Panc1 (cell line): ENCODE measurements around the gene TMEM185A. TPM values are rescaled to one million over a fixed set of nuclear protein-coding genes. Genes with fewer than 3 reads are reported as not detected.

Experiments
- ATAC-seq: fragments of 200-7000 bp; cut with Tn5 transposase; 2 replicates; pipeline ENCODE4 v1.9.1; 2020; ENCODE audit warnings: mild to moderate bottlenecking, moderate library complexity
- BruUV-seq: library from RNA; stranded (reverse); fragments of 400-500 nt; replicated peaks from 2 replicates; lab custom pipeline; 2021; lab: Mats Ljungman, UMichigan
- CTCF ChIA-PET: fragments of 300-600 bp; sonication (Branson Sonifier 250); formaldehyde crosslinking; loops from one replicate; lab custom pipeline; 2022; ENCODE audit warnings: antibody characterized with exemption; lab: Charles Lee
- POLR2A ChIA-PET: fragments of 300-600 bp; sonication (Branson Sonifier 250); formaldehyde crosslinking; loops from one replicate; lab custom pipeline; 2022; ENCODE audit warnings: antibody characterized with exemption; lab: Charles Lee
- DNase-seq: peaks from one replicate; pipeline ENCODE4 v3.0.0-alpha.2; 2010; ENCODE audit warnings: low read depth, low spot score
- H3K27ac ChIP-seq: 2 replicates; pipeline ENCODE4 v1.5.1; 2011; ENCODE audit warnings: mild to moderate bottlenecking, low read length, inconsistent platforms
- H3K27me3 ChIP-seq: fragments of 200-500 bp; sonication (Bioruptor generic); 2 replicates; pipeline ENCODE4 v1.6.0; 2014; ENCODE audit warnings: low read length, inconsistent platforms; ENCODE audit not compliant: control insufficient read depth, insufficient read depth
- H3K36me3 ChIP-seq: fragments of 200-500 bp; sonication (Bioruptor generic); 2 replicates; pipeline ENCODE4 v1.5.1; 2014; ENCODE audit warnings: inconsistent platforms, mild to moderate bottlenecking, low read length, moderate library complexity; ENCODE audit not compliant: control insufficient read depth, insufficient read depth
- H3K4me1 ChIP-seq: 2 replicates; pipeline ENCODE4 v1.5.1; 2011; ENCODE audit warnings: inconsistent platforms, mild to moderate bottlenecking, low read length, moderate library complexity; ENCODE audit not compliant: control insufficient read depth, insufficient read depth
- H3K4me3 ChIP-seq, 2 experiments: 2 replicates each; pipeline ENCODE4 v1.5.1; 2011 to 2012; ENCODE audit warnings: low read depth in 2 of 2, low read length in 2 of 2, mild to moderate bottlenecking in 2 of 2, inconsistent platforms in 1 of 2, moderate library complexity in 1 of 2
- H3K9me3 ChIP-seq: fragments of 200-500 bp; sonication (Bioruptor generic); 2 replicates; pipeline ENCODE4 v1.5.1; 2014; ENCODE audit warnings: low read depth, mild to moderate bottlenecking, inconsistent platforms, low read length, moderate library complexity; ENCODE audit not compliant: control insufficient read depth, insufficient read depth
- CTCF ChIP-seq: fragments of 450-650 bp; IDR thresholded peaks from 2 replicates; pipeline ENCODE4 v1.5.1; 2017; ENCODE audit warnings: mild to moderate bottlenecking
- POLR2AphosphoS5 ChIP-seq: IDR thresholded peaks from 2 replicates; pipeline ENCODE4 v1.6.1; 2012; ENCODE audit warnings: mild to moderate bottlenecking, low read depth, low read length, moderate library complexity
- REST ChIP-seq, 2 experiments: IDR thresholded peaks; 2 replicates each; pipeline ENCODE4 v1.6.1; 2011 to 2012; ENCODE audit warnings: low read depth in 2 of 2, control low read depth in 1 of 2, low read length in 1 of 2, mild to moderate bottlenecking in 1 of 2, moderate library complexity in 1 of 2; ENCODE audit not compliant: insufficient read depth in 1 of 2
- SIN3A ChIP-seq: IDR thresholded peaks from 2 replicates; pipeline ENCODE4 v1.6.1; 2012; ENCODE audit warnings: low read depth, mild to moderate bottlenecking, low read length, moderate library complexity, borderline replicate concordance; ENCODE audit not compliant: insufficient read depth
- TCF7L2 ChIP-seq: IDR thresholded peaks from 2 replicates; pipeline ENCODE4 v1.6.1; 2011; ENCODE audit warnings: mild to moderate bottlenecking, low read depth, low read length, inconsistent platforms
- in situ Hi-C: cut with HindIII; loops from 2 replicates; pipeline ENCODE4 v1.10.0; 2016; ENCODE audit warnings: low sequenced_read_pairs, low pct_unique_long_range_greater_than_20kb
- intact Hi-C: fragments of 100-400 bp; cut with micrococcal nuclease; formaldehyde crosslinking; loops from one replicate; pipeline ENCODE4 v1.10.0; 2022; ENCODE audit not compliant: unreplicated experiment
- total RNA-seq: library from RNA; stranded (reverse); gene quantifications from one replicate; pipeline ENCODE4 v1.2.1, GENCODE V29; 2021; ENCODE audit not compliant: unreplicated experiment

TMEM185A gene
- total RNA-seq, 1 experiment from 2014 or later = 27.3 TPM

- H3K4me3 ChIP-seq = no peak overlapping the region
- intact Hi-C loops (no loop called here), in situ Hi-C loops (no loop called here)
- no peaks in the 10 kb centered on the region for H3K4me1 ChIP-seq
- TF ChIP-seq POLR2AphosphoS5 (no peak), SIN3A (no peak), TCF7L2 (no peak), CTCF (no peak), REST (IDR thresholded peaks at IDR 0.05; ENCODE audit: insufficient read depth in 1 of 2, low read depth in 2 of 2, low read length in 1 of 2) (no peak)
- ChIA-PET POLR2A (no interaction called here), CTCF (no interaction called here)
- no TSS peak for BruUV-seq
- no peaks in the 10 kb centered on the region; the same call in 1 of the 2 replicates for H3K27me3 ChIP-seq
- H3K9me3 ChIP-seq = no peaks in the 10 kb centered on the region
- H3K27ac ChIP-seq = no peak overlapping the region
- H3K36me3 ChIP-seq = no peaks in the 10 kb centered on the region
- ATAC-seq (no peak), DNase-seq (no peak)
Measured at GRCh38 chrX:149569770-149570169, 61.8 kb downstream of the TMEM185A start.

- no peak for ATAC-seq
- ChIA-PET CTCF (no interaction called here), POLR2A (no interaction called here)
- Histone ChIP-seq H3K27me3 (no peaks in the 10 kb centered on the region; the same call in 1 of the 2 replicates), H3K27ac (no peak overlapping the region), H3K36me3 (no peaks in the 10 kb centered on the region), H3K9me3 (no peaks in the 10 kb centered on the region), H3K4me3 (no peak overlapping the region), H3K4me1 (no peaks in the 10 kb centered on the region)
- no peak for TF ChIP-seq POLR2AphosphoS5
- TF ChIP-seq CTCF = no peak
- no peak for TF ChIP-seq REST (IDR thresholded peaks at IDR 0.05; ENCODE audit: insufficient read depth in 1 of 2, low read depth in 2 of 2, low read length in 1 of 2)
- in situ Hi-C loops (no loop called here), intact Hi-C loops (no loop called here)
- no peak for DNase-seq
- BruUV-seq = no TSS peak
Measured at GRCh38 chrX:149568701-149569296, 62.8 kb downstream of the TMEM185A start.
